Heart left ventricle (tissue), 13 donors: ENCODE measurements around the gene FASN.

Source experiments
- POLR2A ChIP-seq, 2 donors: fragments of 450-650 bp; IDR thresholded peaks; one replicate each; pipeline ENCODE4 v1.6.1; 2017; ENCODE audit warnings: antibody characterized with exemption in 2 of 2, mild to moderate bottlenecking in 2 of 2, moderate library complexity in 2 of 2
- TF ChIP-seq, protein P1 (sequence below), 12 donors: fragments of 200-600 bp; sonication (generic) in 4 of 12; IDR thresholded peaks; one replicate each; pipeline versions ENCODE4 v1.5.0 to v1.8.0; 2018 to 2022; ENCODE audit warnings: antibody characterized with exemption in 12 of 12, mild to moderate bottlenecking in 5 of 12
- donor health status: ischemic (EF 13 %, LVEDD 7.1; RV severe dilation, severe dysfunction).
- donor health status: DM: no; HTN: yes; CAD: no.
- donor health status: DM: no; HTN: no; CAD: no.
- donor health status: ischemic (EF 25% LVEDD 6.9; RV normal size, moderate dysfunction).
- donor health status: ischemic (EF 25% LVEDD 5.7; RV mildly dilated, moderate dysfunction).
- donor health status: ischemic (EF 35%, LVEDD 5.7; RV mildly dilated, moderate dysfunction).
- donor health status: nonischemic (EF 11% LVEDD 7.7; RV severe dilation, severe dysfunction).
- donor health status: DM: yes; HTN: yes; CAD: no.
- donor health status: PGD.
- donor health status: ischemic (EF 29% LVEDD 5.4; RV normal size, mild dysfunction).
- donor health status: nonischemic (EF 23%, LVEDD 6.1; RV moderate dilation, normal function).

- TF ChIP-seq, protein P1, sequence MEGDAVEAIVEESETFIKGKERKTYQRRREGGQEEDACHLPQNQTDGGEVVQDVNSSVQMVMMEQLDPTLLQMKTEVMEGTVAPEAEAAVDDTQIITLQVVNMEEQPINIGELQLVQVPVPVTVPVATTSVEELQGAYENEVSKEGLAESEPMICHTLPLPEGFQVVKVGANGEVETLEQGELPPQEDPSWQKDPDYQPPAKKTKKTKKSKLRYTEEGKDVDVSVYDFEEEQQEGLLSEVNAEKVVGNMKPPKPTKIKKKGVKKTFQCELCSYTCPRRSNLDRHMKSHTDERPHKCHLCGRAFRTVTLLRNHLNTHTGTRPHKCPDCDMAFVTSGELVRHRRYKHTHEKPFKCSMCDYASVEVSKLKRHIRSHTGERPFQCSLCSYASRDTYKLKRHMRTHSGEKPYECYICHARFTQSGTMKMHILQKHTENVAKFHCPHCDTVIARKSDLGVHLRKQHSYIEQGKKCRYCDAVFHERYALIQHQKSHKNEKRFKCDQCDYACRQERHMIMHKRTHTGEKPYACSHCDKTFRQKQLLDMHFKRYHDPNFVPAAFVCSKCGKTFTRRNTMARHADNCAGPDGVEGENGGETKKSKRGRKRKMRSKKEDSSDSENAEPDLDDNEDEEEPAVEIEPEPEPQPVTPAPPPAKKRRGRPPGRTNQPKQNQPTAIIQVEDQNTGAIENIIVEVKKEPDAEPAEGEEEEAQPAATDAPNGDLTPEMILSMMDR (IDR thresholded peaks at IDR 0.05), result no peak
- TF ChIP-seq POLR2A (IDR thresholded peaks at IDR 0.05), result no peak
Measured at GRCh38 chr17:82082456-82082855, 15.6 kb downstream of the FASN start.
